ENCODE data around the gene CCT7.

GRCh38 chr2:73272270-73272669, 38.2 kb downstream of the CCT7 start:
- TF ChIP-seq, protein P1, sequence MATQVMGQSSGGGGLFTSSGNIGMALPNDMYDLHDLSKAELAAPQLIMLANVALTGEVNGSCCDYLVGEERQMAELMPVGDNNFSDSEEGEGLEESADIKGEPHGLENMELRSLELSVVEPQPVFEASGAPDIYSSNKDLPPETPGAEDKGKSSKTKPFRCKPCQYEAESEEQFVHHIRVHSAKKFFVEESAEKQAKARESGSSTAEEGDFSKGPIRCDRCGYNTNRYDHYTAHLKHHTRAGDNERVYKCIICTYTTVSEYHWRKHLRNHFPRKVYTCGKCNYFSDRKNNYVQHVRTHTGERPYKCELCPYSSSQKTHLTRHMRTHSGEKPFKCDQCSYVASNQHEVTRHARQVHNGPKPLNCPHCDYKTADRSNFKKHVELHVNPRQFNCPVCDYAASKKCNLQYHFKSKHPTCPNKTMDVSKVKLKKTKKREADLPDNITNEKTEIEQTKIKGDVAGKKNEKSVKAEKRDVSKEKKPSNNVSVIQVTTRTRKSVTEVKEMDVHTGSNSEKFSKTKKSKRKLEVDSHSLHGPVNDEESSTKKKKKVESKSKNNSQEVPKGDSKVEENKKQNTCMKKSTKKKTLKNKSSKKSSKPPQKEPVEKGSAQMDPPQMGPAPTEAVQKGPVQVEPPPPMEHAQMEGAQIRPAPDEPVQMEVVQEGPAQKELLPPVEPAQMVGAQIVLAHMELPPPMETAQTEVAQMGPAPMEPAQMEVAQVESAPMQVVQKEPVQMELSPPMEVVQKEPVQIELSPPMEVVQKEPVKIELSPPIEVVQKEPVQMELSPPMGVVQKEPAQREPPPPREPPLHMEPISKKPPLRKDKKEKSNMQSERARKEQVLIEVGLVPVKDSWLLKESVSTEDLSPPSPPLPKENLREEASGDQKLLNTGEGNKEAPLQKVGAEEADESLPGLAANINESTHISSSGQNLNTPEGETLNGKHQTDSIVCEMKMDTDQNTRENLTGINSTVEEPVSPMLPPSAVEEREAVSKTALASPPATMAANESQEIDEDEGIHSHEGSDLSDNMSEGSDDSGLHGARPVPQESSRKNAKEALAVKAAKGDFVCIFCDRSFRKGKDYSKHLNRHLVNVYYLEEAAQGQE (IDR thresholded peaks at IDR 0.05; ENCODE audit: insufficient read depth in 1 of 2, low read depth in 2 of 2, low read length in 2 of 2), result no peak
- TF ChIP-seq TAF1 (IDR thresholded peaks at IDR 0.05; ENCODE audit: borderline replicate concordance, insufficient read depth, low read length), result no peak
- no peak for TF ChIP-seq POLR2AphosphoS5 (IDR thresholded peaks at IDR 0.05; ENCODE audit: low read depth, low read length)
